IMR-90 (cell line): Measurements from ENCODE around the gene PPP1R14B. TPM values are rescaled to one million over a fixed set of nuclear protein-coding genes. Genes with fewer than 3 reads are reported as not detected.

Source experiments
- ATAC-seq: fragments of 200-7000 bp; cut with Tn5 transposase; 2 replicates; pipeline ENCODE4 v1.9.1; 2020; ENCODE audit warnings: low read depth, mild to moderate bottlenecking, moderate library complexity
- BruUV-seq: library from RNA; stranded (reverse); fragments of 400-500 nt; replicated peaks from 2 replicates; lab custom pipeline; 2021; lab: Mats Ljungman, UMichigan
- CTCF ChIA-PET: fragments of 300-600 bp; formaldehyde crosslinking; extraction: SDS; loops from one replicate; lab custom pipeline; 2021; ENCODE audit warnings: antibody characterized with exemption; lab: Yijun Ruan, JAX
- POLR2A ChIA-PET: fragments of 300-600 bp; sonication (Branson Sonifier 250); formaldehyde crosslinking; loops from one replicate; lab custom pipeline; 2022; ENCODE audit warnings: antibody characterized with exemption; ENCODE audit not compliant: unreplicated experiment; lab: Charles Lee
- DNase-seq: peaks from one replicate; pipeline ENCODE4 v3.0.0; 2013
- H2AFZ ChIP-seq: replicated peaks from 2 replicates; pipeline ENCODE3; 2013; ENCODE audit warnings: low read length, mild to moderate bottlenecking; ENCODE audit not compliant: poor library complexity
- H2AK5ac ChIP-seq: 2 replicates; pipeline ENCODE4 v1.6.1; 2013; ENCODE audit warnings: low read depth, low read length, inconsistent platforms
- H2AK9ac ChIP-seq: replicated peaks from 2 replicates; pipeline ENCODE3; 2013; ENCODE audit warnings: mild to moderate bottlenecking, low read depth, low read length, moderate library complexity; ENCODE audit not compliant: poor library complexity
- H2BK120ac ChIP-seq: 2 replicates; pipeline ENCODE4 v1.6.1; 2013; ENCODE audit warnings: low read depth, low read length, inconsistent platforms
- H2BK15ac ChIP-seq: 3 replicates; pipeline ENCODE4 v1.6.1; 2013; ENCODE audit warnings: low read depth, low read length, inconsistent platforms
- H2BK20ac ChIP-seq: 2 replicates; pipeline ENCODE4 v1.6.1; 2013; ENCODE audit warnings: low read depth, mild to moderate bottlenecking, inconsistent platforms, low read length, moderate library complexity
- H2BK5ac ChIP-seq: 2 replicates; pipeline ENCODE4 v1.6.1; 2013; ENCODE audit warnings: mild to moderate bottlenecking, low read depth, low read length, inconsistent platforms; ENCODE audit not compliant: poor library complexity, severe bottlenecking
- H3K14ac ChIP-seq: replicated peaks from 2 replicates; pipeline ENCODE4 v1.6.1; 2013; ENCODE audit warnings: low read depth, low read length, inconsistent platforms
- H3K18ac ChIP-seq: 2 replicates; pipeline ENCODE4 v1.6.1; 2013; ENCODE audit warnings: low read depth, low read length, control low read depth
- H3K23ac ChIP-seq: 2 replicates; pipeline ENCODE4 v1.6.1; 2013; ENCODE audit warnings: low read depth, low read length, inconsistent platforms
- H3K27ac ChIP-seq: 2 replicates; pipeline ENCODE4 v1.5.1; 2013; ENCODE audit warnings: mild to moderate bottlenecking, control low read depth, low read length; ENCODE audit not compliant: insufficient read depth
- H3K27me3 ChIP-seq: 2 replicates; pipeline ENCODE4 v1.6.1; 2013; ENCODE audit warnings: low read length; ENCODE audit not compliant: control insufficient read depth, insufficient read depth
- H3K36me3 ChIP-seq: 2 replicates; pipeline ENCODE4 v1.6.1; 2013; ENCODE audit warnings: low read length, mixed read lengths; ENCODE audit not compliant: control insufficient read depth, insufficient read depth
- H3K4ac ChIP-seq: 2 replicates; pipeline ENCODE4 v1.6.1; 2013; ENCODE audit warnings: low read depth, low read length, inconsistent platforms
- H3K4me1 ChIP-seq: 2 replicates; pipeline ENCODE4 v1.6.1; 2013; ENCODE audit warnings: low read length, mixed read lengths; ENCODE audit not compliant: control insufficient read depth, insufficient read depth
- H3K4me2 ChIP-seq: 2 replicates; pipeline ENCODE4 v1.6.1; 2013; ENCODE audit warnings: low read depth, mild to moderate bottlenecking, control low read depth, low read length, moderate library complexity
- H3K4me3 ChIP-seq: 2 replicates; pipeline ENCODE4 v1.5.1; 2013; ENCODE audit warnings: low read depth, mild to moderate bottlenecking, control low read depth, low read length, moderate library complexity; ENCODE audit not compliant: insufficient read depth
- H3K56ac ChIP-seq: 2 replicates; pipeline ENCODE4 v1.6.1; 2013; ENCODE audit warnings: low read length, inconsistent platforms; ENCODE audit not compliant: insufficient read depth; ENCODE audit errors: extremely low read depth
- H3K79me1 ChIP-seq, 2 experiments: 2 replicates each; pipeline ENCODE4 v1.6.1; 2013; ENCODE audit warnings: low read length in 2 of 2, inconsistent platforms in 1 of 2, low read depth in 1 of 2
- H3K9ac ChIP-seq: 2 replicates; pipeline ENCODE4 v1.6.1; 2013; ENCODE audit warnings: low read depth, low read length, control low read depth
- H3K9me1 ChIP-seq: 2 replicates; pipeline ENCODE4 v1.6.1; 2013; ENCODE audit warnings: low read length, inconsistent platforms; ENCODE audit not compliant: insufficient read depth
- H3K9me3 ChIP-seq: 2 replicates; pipeline ENCODE4 v1.6.1; 2013; ENCODE audit warnings: low read length; ENCODE audit not compliant: control insufficient read depth, insufficient read depth
- H4K20me1 ChIP-seq: 2 replicates; pipeline ENCODE4 v1.6.1; 2013; ENCODE audit warnings: low read length, inconsistent platforms; ENCODE audit not compliant: insufficient read depth
- H4K5ac ChIP-seq: 2 replicates; pipeline ENCODE4 v1.6.1; 2013; ENCODE audit warnings: mild to moderate bottlenecking, low read depth, low read length, control low read depth
- H4K8ac ChIP-seq, 2 experiments: 2 replicates each; pipeline ENCODE4 v1.6.1; 2013; ENCODE audit warnings: low read depth in 2 of 2, low read length in 2 of 2, control low read depth in 1 of 2, inconsistent platforms in 1 of 2
- H4K91ac ChIP-seq: 2 replicates; pipeline ENCODE4 v1.6.1; 2013; ENCODE audit warnings: low read depth, low read length, inconsistent platforms; ENCODE audit not compliant: insufficient read depth
- BHLHE40 ChIP-seq: fragments of 150-350 bp; IDR thresholded peaks from 2 replicates; pipeline ENCODE4 v1.6.1; 2016; ENCODE audit warnings: mild to moderate bottlenecking, low read depth, low read length
- CEBPB ChIP-seq: IDR thresholded peaks from 2 replicates; pipeline ENCODE4 v1.6.1; 2012; ENCODE audit warnings: low read depth, low read length, improper control_type of control experiment
- MAFK ChIP-seq: IDR thresholded peaks from 2 replicates; pipeline ENCODE4 v1.6.1; 2012; ENCODE audit warnings: low read depth, low read length, improper control_type of control experiment
- RCOR1 ChIP-seq: IDR thresholded peaks from 2 replicates; pipeline ENCODE4 v1.6.1; 2012; ENCODE audit warnings: mild to moderate bottlenecking, low read length, improper control_type of control experiment; ENCODE audit not compliant: insufficient replicate concordance
- WGBS, 2 experiments: methylation state at CpG; one replicate each; pipeline versions ENCODE4 v1.1.5 to v1.1.7; 2013; ENCODE audit warnings: missing lambda C conversion rate in 2 of 2; ENCODE audit not compliant: insufficient read length in 1 of 2; ENCODE audit errors: extremely low coverage in 2 of 2; 5-methylcytosine and 5-hydroxymethylcytosine counted together
- dilution Hi-C: fragments of 300-500 bp; cut with HindIII; formaldehyde crosslinking; loops from one replicate; pipeline ENCODE4 v1.14.3; 2018; ENCODE audit warnings: low sequenced_read_pairs; ENCODE audit not compliant: unreplicated experiment
- in situ Hi-C: fragments of 300-500 bp; cut with MboI; formaldehyde crosslinking; loops from 3 replicates; pipeline ENCODE4 v1.14.3; 2019; ENCODE audit warnings: low sequenced_read_pairs, inconsistent platforms, mixed read lengths
- intact Hi-C: fragments of 100-400 bp; cut with micrococcal nuclease; formaldehyde crosslinking; loops from 2 replicates; pipeline ENCODE4 v1.10.0; 2022
- polyA plus RNA-seq, 3 experiments: library from polyadenylated mRNA; depleted of rRNA; stranded (reverse); fragments of >200 nt; gene quantifications; 2 replicates each; pipeline ENCODE4 v1.2.3, GENCODE V29; 2012; ENCODE audit warnings: low replicate concordance in 1 of 3
- total RNA-seq: library from RNA; depleted of rRNA; stranded (reverse); fragments of >200 nt; gene quantifications from 2 replicates; pipeline ENCODE4 v1.2.3, GENCODE V29; 2012
- TF ChIP-seq, protein P1 (sequence below): conservative IDR thresholded peaks from 2 replicates; pipeline ENCODE4 v1.5.1; 2012; ENCODE audit warnings: mild to moderate bottlenecking, low read depth, low read length, improper control_type of control experiment
- TF ChIP-seq, protein P2 (sequence below): fragments of 150-350 bp; IDR thresholded peaks from 2 replicates; pipeline ENCODE4 v1.6.1; 2016; ENCODE audit warnings: low read depth, mild to moderate bottlenecking, low read length, moderate library complexity, borderline replicate concordance

PPP1R14B gene
- total and polyA plus RNA-seq, 2 of the 4 experiments (the other 2 are of a cell fraction), result 176 to 257 TPM

DNA sequence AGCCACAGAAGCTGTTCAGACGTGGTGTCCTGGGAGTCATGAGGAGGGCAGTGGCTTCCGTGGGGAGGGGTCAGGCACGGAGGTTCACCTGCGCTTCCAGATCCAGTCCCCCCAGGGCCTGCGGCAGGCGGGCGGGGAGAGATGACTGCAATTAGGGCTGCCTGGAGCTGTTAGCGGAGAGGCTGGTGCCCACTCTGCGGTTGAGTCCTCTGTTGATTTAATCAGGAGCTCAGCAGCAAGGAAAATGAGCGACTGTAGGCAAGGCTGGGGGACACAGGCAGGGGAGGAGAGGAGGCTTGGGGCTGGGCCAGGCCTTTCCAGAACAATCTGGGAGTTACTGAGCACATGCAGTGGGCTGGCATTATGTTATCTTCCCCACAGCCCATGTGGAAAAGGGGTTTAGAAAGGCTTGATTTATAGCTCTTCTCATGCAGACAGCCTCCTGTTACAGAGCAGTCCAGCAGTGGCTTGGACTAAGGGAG is 17.7 kb upstream of the PPP1R14B start:
- 92% methylated on average over 8 of the region's 10 CpGs; no CpG with 5 or more reads in 1 of the 2 experiments for WGBS, 2 experiments
- intact Hi-C loops, result no loop called here
- H3K4ac ChIP-seq, result no peak overlapping the region
- H3K36me3 ChIP-seq, result peaks cover 44% of the 10 kb centered on the region
- no peak overlapping the region for H4K5ac ChIP-seq
- TF ChIP-seq, protein P1, sequence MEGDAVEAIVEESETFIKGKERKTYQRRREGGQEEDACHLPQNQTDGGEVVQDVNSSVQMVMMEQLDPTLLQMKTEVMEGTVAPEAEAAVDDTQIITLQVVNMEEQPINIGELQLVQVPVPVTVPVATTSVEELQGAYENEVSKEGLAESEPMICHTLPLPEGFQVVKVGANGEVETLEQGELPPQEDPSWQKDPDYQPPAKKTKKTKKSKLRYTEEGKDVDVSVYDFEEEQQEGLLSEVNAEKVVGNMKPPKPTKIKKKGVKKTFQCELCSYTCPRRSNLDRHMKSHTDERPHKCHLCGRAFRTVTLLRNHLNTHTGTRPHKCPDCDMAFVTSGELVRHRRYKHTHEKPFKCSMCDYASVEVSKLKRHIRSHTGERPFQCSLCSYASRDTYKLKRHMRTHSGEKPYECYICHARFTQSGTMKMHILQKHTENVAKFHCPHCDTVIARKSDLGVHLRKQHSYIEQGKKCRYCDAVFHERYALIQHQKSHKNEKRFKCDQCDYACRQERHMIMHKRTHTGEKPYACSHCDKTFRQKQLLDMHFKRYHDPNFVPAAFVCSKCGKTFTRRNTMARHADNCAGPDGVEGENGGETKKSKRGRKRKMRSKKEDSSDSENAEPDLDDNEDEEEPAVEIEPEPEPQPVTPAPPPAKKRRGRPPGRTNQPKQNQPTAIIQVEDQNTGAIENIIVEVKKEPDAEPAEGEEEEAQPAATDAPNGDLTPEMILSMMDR, result no peak
- no peak for TF ChIP-seq CEBPB
- TF ChIP-seq BHLHE40, result no peak
- no peak for TF ChIP-seq MAFK
- TF ChIP-seq, protein P2, sequence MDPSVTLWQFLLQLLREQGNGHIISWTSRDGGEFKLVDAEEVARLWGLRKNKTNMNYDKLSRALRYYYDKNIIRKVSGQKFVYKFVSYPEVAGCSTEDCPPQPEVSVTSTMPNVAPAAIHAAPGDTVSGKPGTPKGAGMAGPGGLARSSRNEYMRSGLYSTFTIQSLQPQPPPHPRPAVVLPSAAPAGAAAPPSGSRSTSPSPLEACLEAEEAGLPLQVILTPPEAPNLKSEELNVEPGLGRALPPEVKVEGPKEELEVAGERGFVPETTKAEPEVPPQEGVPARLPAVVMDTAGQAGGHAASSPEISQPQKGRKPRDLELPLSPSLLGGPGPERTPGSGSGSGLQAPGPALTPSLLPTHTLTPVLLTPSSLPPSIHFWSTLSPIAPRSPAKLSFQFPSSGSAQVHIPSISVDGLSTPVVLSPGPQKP, result no peak
- TF ChIP-seq RCOR1, result no peak
- H2BK5ac ChIP-seq, result no peak overlapping the region
- H4K8ac ChIP-seq, result no peak overlapping the region
- no peak overlapping the region for H3K56ac ChIP-seq
- no peak overlapping the region for H2AK5ac ChIP-seq
- H4K91ac ChIP-seq, result no peak overlapping the region
- no peak overlapping the region for H2BK20ac ChIP-seq
- peaks cover 4 to 35% of the 10 kb centered on the region in 2 experiments; a peak in 2 of 4 replicates for H3K79me1 ChIP-seq
- H3K18ac ChIP-seq, result no peak overlapping the region
- BruUV-seq, result no TSS peak
- no peak overlapping the region for H2BK15ac ChIP-seq
- ATAC-seq (no peak), DNase-seq (no peak)
- H3K14ac ChIP-seq, result no peak overlapping the region
- CTCF ChIA-PET, result no interaction called here
- dilution Hi-C loops, result no loop called here
- H4K20me1 ChIP-seq, result no peaks in the 10 kb centered on the region
- H3K4me3 ChIP-seq, result no peak overlapping the region
- 0 out of 2 replicates have a peak, but pooled peaks cover 5% of the 10 kb centered on the region for H3K9me1 ChIP-seq
- H2AK9ac ChIP-seq, result no peak overlapping the region
- peaks cover 16% of the 10 kb centered on the region for H3K4me1 ChIP-seq
- no peak overlapping the region for H3K4me2 ChIP-seq
- POLR2A ChIA-PET, result interaction anchor here (0.5 kb wide), 1 partner anchor 12 kb away, joined by 3 read pairs; no protein-coding TSS in a partner anchor
- H2BK120ac ChIP-seq, result no peak overlapping the region
- no peak overlapping the region for H3K23ac ChIP-seq
- no peak overlapping the region for H3K27ac ChIP-seq
- H3K27me3 ChIP-seq, result no peaks in the 10 kb centered on the region
- no peaks in the 10 kb centered on the region for H3K9me3 ChIP-seq
- no peak overlapping the region for H3K9ac ChIP-seq
- in situ Hi-C loops, result no loop called here
- no peak overlapping the region for H2AFZ ChIP-seq
